GM23338 (cell line): ENCODE measurements around the gene SVOPL. TPM values are rescaled to one million over a fixed set of nuclear protein-coding genes. Genes with fewer than 3 reads are reported as not detected.

Source experiments
- ATAC-seq: fragments of 200-7000 bp; cut with Tn5 transposase; 3 replicates; pipeline ENCODE4 v1.9.1; 2020
- DNase-seq: peaks from one replicate; pipeline ENCODE4 v3.0.0-alpha.2; 2015; ENCODE audit warnings: low spot score
- H2AFZ ChIP-seq: fragments of 200-600 bp; sonication (generic); 2 replicates; pipeline ENCODE4 v1.8.0; 2016; ENCODE audit warnings: antibody characterized with exemption, mild to moderate bottlenecking, moderate library complexity
- H3F3A ChIP-seq: fragments of 200-600 bp; sonication (generic); replicated peaks from 2 replicates; pipeline ENCODE4 v1.8.0; 2017; ENCODE audit warnings: antibody characterized with exemption, mixed run types, low read depth
- H3K27ac ChIP-seq: fragments of 200-600 bp; sonication (generic); 2 replicates; pipeline ENCODE4 v1.6.1; 2016; ENCODE audit warnings: low read depth
- H3K27me3 ChIP-seq: fragments of 200-600 bp; sonication (generic); 2 replicates; pipeline ENCODE4 v1.8.0; 2016; ENCODE audit warnings: mild to moderate bottlenecking, mixed run types, moderate library complexity; ENCODE audit not compliant: insufficient read depth
- H3K36me3 ChIP-seq: fragments of 200-600 bp; sonication (generic); 2 replicates; pipeline ENCODE4 v1.8.0; 2016; ENCODE audit warnings: mild to moderate bottlenecking; ENCODE audit not compliant: insufficient read depth
- H3K4me1 ChIP-seq: fragments of 200-600 bp; sonication (generic); 2 replicates; pipeline ENCODE4 v1.8.0; 2016; ENCODE audit warnings: mild to moderate bottlenecking, moderate library complexity; ENCODE audit not compliant: insufficient read depth
- H3K4me2 ChIP-seq: fragments of 200-600 bp; sonication (generic); 2 replicates; pipeline ENCODE4 v1.7.1; 2017; ENCODE audit warnings: mixed run types
- H3K4me3 ChIP-seq: fragments of 200-600 bp; sonication (generic); 2 replicates; pipeline ENCODE4 v1.6.1; 2016; ENCODE audit warnings: mixed run types
- H3K79me2 ChIP-seq: fragments of 200-600 bp; sonication (generic); replicated peaks from 2 replicates; pipeline ENCODE4 v1.8.0; 2017; ENCODE audit warnings: mild to moderate bottlenecking; ENCODE audit not compliant: insufficient read depth
- H3K9me2 ChIP-seq: fragments of 200-600 bp; sonication (generic); 2 replicates; pipeline ENCODE4 v1.8.0; 2017; ENCODE audit not compliant: insufficient read depth
- H4K20me1 ChIP-seq: fragments of 200-600 bp; sonication (generic); replicated peaks from 2 replicates; pipeline ENCODE4 v1.8.0; 2017; ENCODE audit warnings: mild to moderate bottlenecking; ENCODE audit not compliant: insufficient read depth
- H3K27ac Mint-ChIP-seq: 2 replicates; pipeline ENCODE4 v1.8.0; 2020; ENCODE audit warnings: inconsistent platforms, mild to moderate bottlenecking, moderate library complexity, mixed read lengths
- H3K27me3 Mint-ChIP-seq: 3 replicates; pipeline ENCODE4 v1.8.0; 2022; ENCODE audit warnings: low read depth, mild to moderate bottlenecking, moderate library complexity, mixed read lengths, inconsistent platforms; ENCODE audit not compliant: insufficient read depth, poor library complexity
- H3K36me3 Mint-ChIP-seq: 3 replicates; pipeline ENCODE4 v1.8.0; 2021; ENCODE audit warnings: low read depth, mild to moderate bottlenecking, inconsistent platforms, moderate library complexity, mixed read lengths
- H3K4me1 Mint-ChIP-seq: 3 replicates; pipeline ENCODE4 v1.8.0; 2020; ENCODE audit warnings: mild to moderate bottlenecking, inconsistent platforms, mixed read lengths
- H3K4me3 Mint-ChIP-seq: 3 replicates; pipeline ENCODE4 v1.8.0; 2021; ENCODE audit warnings: moderate library complexity, mild to moderate bottlenecking, inconsistent platforms, mixed read lengths
- H3K9me3 Mint-ChIP-seq: 3 replicates; pipeline ENCODE4 v1.8.0; 2020; ENCODE audit warnings: moderate library complexity, mild to moderate bottlenecking, inconsistent platforms, mixed read lengths
- CREB1 ChIP-seq: fragments of 250-450 bp; sonication (Bioruptor Pico); IDR thresholded peaks from 2 replicates; pipeline ENCODE4 v1.5.0; 2020; ENCODE audit warnings: low read depth, mild to moderate bottlenecking, moderate library complexity
- CTCF ChIP-seq, 2 experiments: fragments of 200-600 bp in 1 of 2; sonication (generic) in 1 of 2; conservative IDR thresholded peaks; 2 replicates each; pipeline versions ENCODE4 v1.5.1 to v1.6.1; 2016 to 2017; ENCODE audit warnings: antibody characterized with exemption in 2 of 2, low read depth in 2 of 2, mild to moderate bottlenecking in 2 of 2, moderate library complexity in 1 of 2
- ETS1 ChIP-seq: IDR thresholded peaks from 2 replicates; pipeline ENCODE4 v1.6.1; 2016; ENCODE audit warnings: antibody characterized with exemption
- EZH2 ChIP-seq: fragments of 200-600 bp; sonication (generic); IDR thresholded peaks from one replicate; pipeline ENCODE4 v1.8.0; 2017; ENCODE audit warnings: antibody characterized with exemption, mild to moderate bottlenecking, low read depth; ENCODE audit not compliant: unreplicated experiment
- JUNB ChIP-seq: IDR thresholded peaks from one replicate; pipeline ENCODE4 v1.6.1; 2016; ENCODE audit warnings: antibody characterized with exemption; ENCODE audit not compliant: unreplicated experiment
- NANOG ChIP-seq: IDR thresholded peaks from 2 replicates; pipeline ENCODE4 v1.6.1; 2016; ENCODE audit warnings: antibody characterized with exemption, borderline replicate concordance
- POLR2AphosphoS5 ChIP-seq: IDR thresholded peaks from 2 replicates; pipeline ENCODE4 v1.6.1; 2016; ENCODE audit warnings: antibody characterized with exemption, low read depth
- REST ChIP-seq: IDR thresholded peaks from one replicate; pipeline ENCODE4 v1.6.1; 2018; ENCODE audit warnings: antibody characterized with exemption; ENCODE audit not compliant: unreplicated experiment
- STAT1 ChIP-seq: IDR thresholded peaks from one replicate; pipeline ENCODE4 v1.6.1; 2016; ENCODE audit warnings: antibody characterized with exemption; ENCODE audit not compliant: unreplicated experiment
- ZNF114 ChIP-seq: fragments of 250-450 bp; sonication (Bioruptor Pico); IDR thresholded peaks from 2 replicates; pipeline ENCODE4 v1.5.0; 2020; ENCODE audit warnings: mild to moderate bottlenecking, moderate library complexity
- ZNF331 ChIP-seq: fragments of 250-450 bp; sonication (Bioruptor Pico); IDR thresholded peaks from 2 replicates; pipeline ENCODE4 v1.5.0; 2020; ENCODE audit warnings: low read depth, mild to moderate bottlenecking, moderate library complexity
- long read RNA-seq: library from polyadenylated mRNA; unstranded; transcript quantifications from one replicate; pipeline ENCODE4 v2.0.0, GENCODE V29; 2020; ENCODE audit not compliant: unreplicated experiment
- polyA plus RNA-seq: library from polyadenylated mRNA; unstranded; fragments of >200 nt; fragmentation: Nextera tagmentation; extraction: Ambion mirVana; gene quantifications from 2 replicates; pipeline ENCODE4 v1.2.1, GENCODE V29; 2016
- total RNA-seq: library from RNA; depleted of rRNA; stranded (reverse); fragments of >200 nt; shearing (Covaris generic); gene quantifications from 2 replicates; pipeline ENCODE4 v1.2.3, GENCODE V29; 2014; rRNA removed

The SVOPL gene, protein sequence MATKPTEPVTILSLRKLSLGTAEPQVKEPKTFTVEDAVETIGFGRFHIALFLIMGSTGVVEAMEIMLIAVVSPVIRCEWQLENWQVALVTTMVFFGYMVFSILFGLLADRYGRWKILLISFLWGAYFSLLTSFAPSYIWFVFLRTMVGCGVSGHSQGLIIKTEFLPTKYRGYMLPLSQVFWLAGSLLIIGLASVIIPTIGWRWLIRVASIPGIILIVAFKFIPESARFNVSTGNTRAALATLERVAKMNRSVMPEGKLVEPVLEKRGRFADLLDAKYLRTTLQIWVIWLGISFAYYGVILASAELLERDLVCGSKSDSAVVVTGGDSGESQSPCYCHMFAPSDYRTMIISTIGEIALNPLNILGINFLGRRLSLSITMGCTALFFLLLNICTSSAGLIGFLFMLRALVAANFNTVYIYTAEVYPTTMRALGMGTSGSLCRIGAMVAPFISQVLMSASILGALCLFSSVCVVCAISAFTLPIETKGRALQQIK
- total RNA-seq (0.70 and 1.4 TPM in 2 replicates), polyA plus RNA-seq (2.1 and 2.6 TPM in 2 replicates)
- long read RNA-seq, partial matches to known transcripts: 0 of 1 reads
- long read RNA-seq, other reads (novel, unspliced or antisense): 1 of 1 reads

DNA sequence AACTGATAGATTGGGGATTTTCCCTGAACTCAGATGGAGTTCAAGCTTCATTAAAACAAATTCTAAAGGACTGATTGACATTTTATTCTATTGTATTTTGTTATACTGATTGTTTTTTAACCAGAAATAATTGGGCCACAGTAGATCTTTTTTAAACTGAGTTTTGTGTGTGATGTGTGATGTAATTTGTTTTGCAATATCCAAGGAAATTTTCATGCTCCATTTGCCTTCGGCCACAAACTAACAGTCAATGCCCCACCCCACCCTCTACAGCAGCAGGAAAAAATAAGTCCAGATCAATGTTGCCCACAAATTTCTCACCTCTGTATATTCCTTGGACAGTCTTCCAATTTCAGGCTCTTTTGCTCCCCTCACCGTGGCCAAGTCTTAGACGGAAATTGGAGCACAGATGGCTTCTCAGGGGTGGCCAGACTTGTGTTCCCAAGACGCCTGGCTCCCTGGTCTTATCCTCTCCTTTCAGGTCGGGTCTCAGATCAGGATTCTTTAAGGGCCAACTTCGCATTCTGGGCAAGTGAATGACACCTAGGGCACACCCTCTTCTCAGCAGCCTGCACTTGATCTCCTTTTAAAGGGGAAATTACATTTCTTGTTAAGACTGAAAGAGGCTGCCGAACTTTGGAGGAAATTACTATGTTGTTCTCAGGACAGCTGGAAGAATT is at the start of gene SVOPL:
Gene SVOPL, minus strand, starts transcription at position 506 of the 680 bp plus-strand sequence. CDS start 22,317 bp downstream, outside the sequence.
- H3K9me2 ChIP-seq: 0 out of 2 replicates have a peak, but pooled peaks cover 2% of the 10 kb centered on the region
- DNase-seq (no peak), ATAC-seq (no peak)
- Mint-ChIP-seq H3K27ac (no peak within 1 kb of the TSS), H3K36me3 (no peaks in the 10 kb centered on the region), H3K27me3 (peaks cover 2% of the 10 kb centered on the region), H3K4me3 (no peak within 1 kb of the TSS), H3K4me1 (no peaks in the 10 kb centered on the region), H3K9me3 (no peaks in the 10 kb centered on the region; the same call in 2 of the 3 replicates)
- no peak for TF ChIP-seq ZNF331
- no peak for TF ChIP-seq STAT1
- no peak for TF ChIP-seq CTCF (conservative IDR thresholded peaks at IDR 0.05; ENCODE audit: low read depth in 2 of 2)
- no peak for TF ChIP-seq NANOG
- no peak for TF ChIP-seq EZH2
- TF ChIP-seq JUNB: no peak
- TF ChIP-seq REST: no peak
- no peak for TF ChIP-seq ETS1
- TF ChIP-seq CREB1: no peak
- no peak for TF ChIP-seq POLR2AphosphoS5
- TF ChIP-seq ZNF114: no peak
- H2AFZ ChIP-seq: peak within 1 kb of the TSS; percentile 69; the same call in 1 of the 2 replicates
- H3F3A ChIP-seq: no peaks in the 10 kb centered on the region
- no peak within 1 kb of the TSS for H3K4me2 ChIP-seq
- H3K4me3 ChIP-seq: no peak within 1 kb of the TSS
- H4K20me1 ChIP-seq: no peaks in the 10 kb centered on the region
- no peaks in the 10 kb centered on the region for H3K27me3 ChIP-seq
- no peaks in the 10 kb centered on the region for H3K4me1 ChIP-seq
- no peaks in the 10 kb centered on the region for H3K36me3 ChIP-seq
- H3K79me2 ChIP-seq: no peaks in the 10 kb centered on the region
- H3K27ac ChIP-seq: no peak within 1 kb of the TSS
